ENCODE data around the gene COL27A1.

Gene COL27A1

GRCh38 chr9:114289571-114290481, 134.5 kb downstream of the COL27A1 start:
- no peak for DNase-seq

- DNase-seq = no peak
Measured at GRCh38 chr9:114290561-114290986, 135.2 kb downstream of the COL27A1 start.

GRCh38 chr9:114291064-114291474, 135.7 kb downstream of the COL27A1 start:
- DNase-seq = no peak

- no peak for DNase-seq
Measured at GRCh38 chr9:114291886-114292590, 136.7 kb downstream of the COL27A1 start.

- DNase-seq = no peak
Measured at GRCh38 chr9:114294664-114295063, 139.3 kb downstream of the COL27A1 start.

GRCh38 chr9:114296338-114296737, 141.0 kb downstream of the COL27A1 start:
- DNase-seq = no peak

- DNase-seq = no peak
Measured at GRCh38 chr9:114299286-114300152, 144.2 kb downstream of the COL27A1 start.

- no peak for DNase-seq
Measured at GRCh38 chr9:114300153-114300845, 145.0 kb downstream of the COL27A1 start.

- no peak for DNase-seq
Measured at GRCh38 chr9:114300846-114301797, 145.8 kb downstream of the COL27A1 start.

GRCh38 chr9:114301798-114302565, 146.6 kb downstream of the COL27A1 start:
- DNase-seq = no peak

GRCh38 chr9:114302727-114303126, 147.4 kb downstream of the COL27A1 start:
- DNase-seq = no peak

GRCh38 chr9:114303571-114303970, 148.2 kb downstream of the COL27A1 start:
- no peak for DNase-seq

- no peak for DNase-seq
Measured at GRCh38 chr9:114303977-114304376, 148.6 kb downstream of the COL27A1 start.

- DNase-seq = no peak
Measured at GRCh38 chr9:114304416-114305188, 149.3 kb downstream of the COL27A1 start.

- DNase-seq = no peak
Measured at GRCh38 chr9:114307899-114308267, 152.5 kb downstream of the COL27A1 start.

GRCh38 chr9:114308361-114308950, 153.1 kb downstream of the COL27A1 start:
- no peak for DNase-seq

GRCh38 chr9:114309096-114309495, 153.8 kb downstream of the COL27A1 start:
- no peak for DNase-seq

- DNase-seq = no peak
Measured at GRCh38 chr9:114310471-114311450, 155.4 kb downstream of the COL27A1 start.
